Activated CD4-positive, alpha-beta T cell treated with anti-CD3 and anti-CD28 coated beads, Interleukin-2, amount 50 U/mL, for 4 hours (primary cell): ENCODE measurements around the gene VASN.

Experiments used
- DNase-seq, 2 experiments: peaks; one replicate each; pipeline ENCODE4 v3.0.0-alpha.2; 2020

VASN gene

GRCh38 chr16:4404967-4405696, 33.5 kb downstream of the VASN start:
- no peak for DNase-seq

GRCh38 chr16:4407543-4408322, 36.1 kb downstream of the VASN start:
- no peak for DNase-seq

GRCh38 chr16:4408323-4408690, 36.7 kb downstream of the VASN start:
- DNase-seq = no peak

- DNase-seq = no peak
Observed at GRCh38 chr16:4409081-4409932, 37.7 kb downstream of the VASN start.

GRCh38 chr16:4410335-4411075, 38.9 kb downstream of the VASN start:
- no peak for DNase-seq

- no peak for DNase-seq
Observed at GRCh38 chr16:4411684-4412083, 40.0 kb downstream of the VASN start.

GRCh38 chr16:4412159-4412558, 40.5 kb downstream of the VASN start:
- no peak for DNase-seq

- no peak for DNase-seq
Observed at GRCh38 chr16:4412854-4413253, 41.2 kb downstream of the VASN start.

- DNase-seq = peak; percentile 71 to 78
Observed at GRCh38 chr16:4414187-4414917, 42.7 kb downstream of the VASN start.

- peak; percentile 36 to 38 for DNase-seq
Observed at GRCh38 chr16:4415538-4416199, 44.0 kb downstream of the VASN start.

- peak; percentile 99 for DNase-seq
Observed at GRCh38 chr16:4416200-4417032, 44.8 kb downstream of the VASN start, which contains the start of gene CORO7. Gene CORO7, minus strand, starts transcription at chr16:4416596. Its CDS starts 78 bp downstream, at chr16:4416518.

GRCh38 chr16:4419402-4419959, 47.8 kb downstream of the VASN start:
- no peak for DNase-seq

GRCh38 chr16:4420505-4421105, 49.0 kb downstream of the VASN start:
- DNase-seq = no peak

- DNase-seq = peak; percentile 85 to 89
Observed at GRCh38 chr16:4425378-4426020, 53.9 kb downstream of the VASN start, which contains the start of gene DNAJA3. Gene DNAJA3, plus strand, starts transcription at chr16:4425868. Its CDS starts 14 bp downstream, at chr16:4425882.

- DNase-seq = no peak
Observed at GRCh38 chr16:4426021-4426684, 54.5 kb downstream of the VASN start.

- DNase-seq = no peak
Observed at GRCh38 chr16:4426722-4427372, 55.2 kb downstream of the VASN start.

GRCh38 chr16:4428500-4428899, 56.9 kb downstream of the VASN start:
- DNase-seq = no peak

GRCh38 chr16:4431023-4431422, 59.4 kb downstream of the VASN start:
- no peak for DNase-seq
